DOHH2 (cell line): ENCODE measurements around the gene GLI3.

Experiments used
- H3F3A ChIP-seq: fragments of 200-600 bp; sonication (generic), shearing (Covaris generic); 2 replicates; pipeline ENCODE4 v1.6.0; 2016; ENCODE audit warnings: antibody characterized with exemption, mild to moderate bottlenecking; ENCODE audit not compliant: control insufficient read depth, insufficient read depth
- H3K27ac ChIP-seq: fragments of 200-600 bp; sonication (generic); 2 replicates; pipeline ENCODE4 v1.5.1; 2014; ENCODE audit warnings: low read depth, mild to moderate bottlenecking, low read length, moderate library complexity
- H3K27me3 ChIP-seq: fragments of 200-600 bp; sonication (generic); 2 replicates; pipeline ENCODE4 v1.6.1; 2014; ENCODE audit warnings: mild to moderate bottlenecking, low read length, mixed read lengths; ENCODE audit not compliant: control insufficient read depth
- H3K36me3 ChIP-seq: fragments of 200-600 bp; sonication (generic); 2 replicates; pipeline ENCODE4 v1.6.1; 2014; ENCODE audit warnings: mild to moderate bottlenecking, low read length, moderate library complexity, mixed read lengths; ENCODE audit not compliant: control insufficient read depth
- H3K4me1 ChIP-seq: fragments of 200-600 bp; sonication (generic); 2 replicates; pipeline ENCODE4 v1.6.1; 2014; ENCODE audit warnings: mild to moderate bottlenecking, low read length, mixed read lengths; ENCODE audit not compliant: control insufficient read depth
- H3K4me2 ChIP-seq: fragments of 200-600 bp; sonication (generic); 2 replicates; pipeline ENCODE4 v1.6.0; 2014; ENCODE audit warnings: mild to moderate bottlenecking, low read length, moderate library complexity
- H3K4me3 ChIP-seq: fragments of 200-600 bp; sonication (generic); 2 replicates; pipeline ENCODE4 v1.5.1; 2014; ENCODE audit warnings: mild to moderate bottlenecking, low read length, mixed read lengths
- H3K79me2 ChIP-seq: fragments of 200-600 bp; sonication (generic); 2 replicates; pipeline ENCODE4 v1.6.1; 2014; ENCODE audit warnings: mild to moderate bottlenecking, low read length, mixed read lengths; ENCODE audit not compliant: control insufficient read depth
- H3K9me2 ChIP-seq: fragments of 200-600 bp; sonication (generic); replicated peaks from 2 replicates; pipeline ENCODE4 v1.6.1; 2014; ENCODE audit warnings: mild to moderate bottlenecking, low read length, mixed read lengths; ENCODE audit not compliant: control insufficient read depth
- H3K9me3 ChIP-seq: fragments of 200-600 bp; sonication (generic); 2 replicates; pipeline ENCODE4 v1.6.1; 2014; ENCODE audit warnings: antibody characterized with exemption, low read length, mixed read lengths; ENCODE audit not compliant: control insufficient read depth, insufficient read depth
- H4K20me1 ChIP-seq: fragments of 200-600 bp; sonication (generic); 2 replicates; pipeline ENCODE4 v1.6.0; 2014; ENCODE audit warnings: low read depth, mild to moderate bottlenecking, antibody characterized with exemption, low read length, moderate library complexity; ENCODE audit not compliant: control insufficient read depth, insufficient read depth
- EZH2phosphoT487 ChIP-seq: fragments of 200-600 bp; sonication (generic); IDR thresholded peaks from 2 replicates; pipeline ENCODE4 v1.6.1; 2017; ENCODE audit warnings: borderline replicate concordance, mild to moderate bottlenecking, antibody characterized with exemption, low read length, moderate library complexity, mixed read lengths
- TF ChIP-seq, protein P1 (sequence below): fragments of 200-600 bp; sonication (generic); IDR thresholded peaks from one replicate; pipeline ENCODE4 v1.5.1; 2014; ENCODE audit warnings: antibody characterized with exemption, mild to moderate bottlenecking, low read depth, low read length; ENCODE audit not compliant: poor library complexity, severe bottlenecking

Gene GLI3

DNA sequence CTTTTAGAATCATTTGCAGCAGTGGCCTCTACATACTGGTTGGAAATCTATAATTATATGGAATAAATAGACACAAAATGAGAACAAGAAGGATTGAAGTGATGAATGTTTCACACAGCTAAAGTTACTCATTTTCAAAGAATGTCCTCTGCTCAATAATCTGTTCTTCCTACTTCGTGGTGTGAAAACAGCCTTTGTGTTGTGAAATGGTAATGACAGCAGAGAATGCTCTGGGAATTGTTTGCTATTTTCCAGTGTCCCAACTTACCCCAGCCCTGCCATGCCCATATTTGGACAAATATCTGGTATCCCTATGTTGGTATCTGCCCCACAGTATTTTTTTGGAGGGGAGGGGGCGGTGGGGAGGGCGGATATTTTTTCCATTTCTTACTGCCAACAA, 130.4 kb downstream of the GLI3 start:
- Histone ChIP-seq H3K79me2 (no peaks in the 10 kb centered on the region), H3K9me2 (no peaks in the 10 kb centered on the region), H3K4me1 (no peaks in the 10 kb centered on the region), H3K27me3 (no peaks in the 10 kb centered on the region), H3K4me3 (no peak overlapping the region), H3K27ac (no peak overlapping the region), H3K9me3 (no peaks in the 10 kb centered on the region), H3K36me3 (no peaks in the 10 kb centered on the region), H3F3A (no peaks in the 10 kb centered on the region), H4K20me1 (no peaks in the 10 kb centered on the region), H3K4me2 (no peak overlapping the region)
- TF ChIP-seq, protein P1, sequence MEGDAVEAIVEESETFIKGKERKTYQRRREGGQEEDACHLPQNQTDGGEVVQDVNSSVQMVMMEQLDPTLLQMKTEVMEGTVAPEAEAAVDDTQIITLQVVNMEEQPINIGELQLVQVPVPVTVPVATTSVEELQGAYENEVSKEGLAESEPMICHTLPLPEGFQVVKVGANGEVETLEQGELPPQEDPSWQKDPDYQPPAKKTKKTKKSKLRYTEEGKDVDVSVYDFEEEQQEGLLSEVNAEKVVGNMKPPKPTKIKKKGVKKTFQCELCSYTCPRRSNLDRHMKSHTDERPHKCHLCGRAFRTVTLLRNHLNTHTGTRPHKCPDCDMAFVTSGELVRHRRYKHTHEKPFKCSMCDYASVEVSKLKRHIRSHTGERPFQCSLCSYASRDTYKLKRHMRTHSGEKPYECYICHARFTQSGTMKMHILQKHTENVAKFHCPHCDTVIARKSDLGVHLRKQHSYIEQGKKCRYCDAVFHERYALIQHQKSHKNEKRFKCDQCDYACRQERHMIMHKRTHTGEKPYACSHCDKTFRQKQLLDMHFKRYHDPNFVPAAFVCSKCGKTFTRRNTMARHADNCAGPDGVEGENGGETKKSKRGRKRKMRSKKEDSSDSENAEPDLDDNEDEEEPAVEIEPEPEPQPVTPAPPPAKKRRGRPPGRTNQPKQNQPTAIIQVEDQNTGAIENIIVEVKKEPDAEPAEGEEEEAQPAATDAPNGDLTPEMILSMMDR: no peak
- TF ChIP-seq EZH2phosphoT487: no peak

DNA sequence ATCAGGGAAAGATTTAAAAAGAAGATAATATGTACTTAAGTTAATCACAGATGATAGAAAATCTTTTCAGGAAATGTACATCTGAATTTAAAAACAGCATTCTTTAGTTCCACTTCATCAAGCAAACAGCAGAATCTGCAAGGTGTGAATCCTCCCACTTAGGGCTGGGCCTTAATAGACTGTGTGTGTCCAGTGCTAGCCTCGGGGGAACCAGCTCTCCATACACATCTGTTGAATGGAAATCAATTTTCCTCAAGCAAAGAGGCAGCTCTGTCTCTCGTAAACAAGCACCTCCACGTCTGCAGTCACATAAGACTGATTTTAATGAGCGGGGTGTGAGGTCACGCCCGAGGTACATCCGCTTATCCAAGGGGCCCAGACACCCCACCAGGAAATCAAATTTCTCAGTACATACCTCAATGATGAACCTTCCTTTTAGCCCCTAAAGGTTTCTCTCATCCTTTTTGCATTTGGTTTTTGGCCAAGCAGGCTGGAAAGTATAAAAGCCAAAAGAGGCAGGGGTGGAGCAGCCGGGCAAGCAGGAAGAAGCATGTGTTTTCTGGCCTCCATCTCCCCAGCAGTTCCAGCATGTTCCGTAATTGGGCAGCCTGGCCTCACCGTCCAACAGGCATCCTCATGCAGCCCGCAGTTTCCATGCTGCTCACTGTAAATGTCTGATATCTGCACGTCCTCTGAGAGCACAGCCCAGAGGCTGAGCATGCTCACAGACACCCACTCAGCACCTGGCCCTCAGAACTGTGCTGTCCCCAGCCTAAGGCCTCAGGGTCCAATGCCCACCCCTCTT, 131.3 kb downstream of the GLI3 start:
- Histone ChIP-seq H3K27me3 (no peaks in the 10 kb centered on the region), H3K9me2 (no peaks in the 10 kb centered on the region), H3K4me3 (no peak overlapping the region), H3K79me2 (no peaks in the 10 kb centered on the region), H3F3A (no peaks in the 10 kb centered on the region), H3K9me3 (no peaks in the 10 kb centered on the region), H3K4me2 (no peak overlapping the region), H3K4me1 (no peaks in the 10 kb centered on the region), H3K27ac (no peak overlapping the region), H3K36me3 (no peaks in the 10 kb centered on the region), H4K20me1 (no peaks in the 10 kb centered on the region)
- no peak for TF ChIP-seq EZH2phosphoT487
- TF ChIP-seq, protein P1: no peak

DNA sequence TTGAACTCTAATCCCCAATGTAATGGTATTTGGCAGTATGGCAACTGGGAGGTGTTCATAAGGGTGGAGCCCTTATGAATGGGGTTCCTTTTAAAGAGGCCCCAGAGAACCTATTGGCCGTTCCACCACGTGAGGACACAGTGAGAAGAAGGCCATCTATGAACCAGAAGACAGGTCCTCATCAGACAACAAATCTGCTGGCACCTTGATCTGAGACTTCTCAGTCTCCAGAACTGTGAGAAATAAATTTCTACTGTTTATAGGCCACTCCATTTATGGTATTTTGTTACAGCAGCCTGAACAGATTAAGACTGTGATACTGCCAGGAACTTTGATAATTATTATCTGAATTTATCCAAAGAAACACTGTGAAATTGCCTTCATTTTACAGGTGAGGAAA, 132.3 kb downstream of the GLI3 start:
- Histone ChIP-seq H3K36me3 (no peaks in the 10 kb centered on the region), H3K27me3 (no peaks in the 10 kb centered on the region), H3K4me2 (no peak overlapping the region), H3K4me1 (no peaks in the 10 kb centered on the region), H3K27ac (no peak overlapping the region), H3K4me3 (no peak overlapping the region), H4K20me1 (no peaks in the 10 kb centered on the region), H3K9me2 (no peaks in the 10 kb centered on the region), H3F3A (no peaks in the 10 kb centered on the region), H3K79me2 (no peaks in the 10 kb centered on the region), H3K9me3 (no peaks in the 10 kb centered on the region)
- no peak for TF ChIP-seq EZH2phosphoT487
- TF ChIP-seq, protein P1: no peak
